Caki2 (cell line): Measurements from ENCODE around the gene SPRY4. TPM values are rescaled to one million over a fixed set of nuclear protein-coding genes. Genes with fewer than 3 reads are reported as not detected.

Experiments
- DNase-seq: peaks from one replicate; pipeline ENCODE4 v3.0.0-alpha.2; 2015; ENCODE audit warnings: low read depth
- in situ Hi-C: cut with HindIII; loops from 2 replicates; pipeline ENCODE4 v1.10.0; 2016; ENCODE audit warnings: low sequenced_read_pairs, low pct_unique_long_range_greater_than_20kb, mixed read lengths
- total RNA-seq: library from RNA; depleted of rRNA; stranded (reverse); fragments of >200 nt; shearing (Covaris generic); gene quantifications from 2 replicates; pipeline ENCODE4 v1.2.3, GENCODE V29; 2014; ENCODE audit warnings: low replicate concordance

SPRY4 gene
- total RNA-seq, 1 experiment from 2014 or later, result 0.20 TPM

DNA sequence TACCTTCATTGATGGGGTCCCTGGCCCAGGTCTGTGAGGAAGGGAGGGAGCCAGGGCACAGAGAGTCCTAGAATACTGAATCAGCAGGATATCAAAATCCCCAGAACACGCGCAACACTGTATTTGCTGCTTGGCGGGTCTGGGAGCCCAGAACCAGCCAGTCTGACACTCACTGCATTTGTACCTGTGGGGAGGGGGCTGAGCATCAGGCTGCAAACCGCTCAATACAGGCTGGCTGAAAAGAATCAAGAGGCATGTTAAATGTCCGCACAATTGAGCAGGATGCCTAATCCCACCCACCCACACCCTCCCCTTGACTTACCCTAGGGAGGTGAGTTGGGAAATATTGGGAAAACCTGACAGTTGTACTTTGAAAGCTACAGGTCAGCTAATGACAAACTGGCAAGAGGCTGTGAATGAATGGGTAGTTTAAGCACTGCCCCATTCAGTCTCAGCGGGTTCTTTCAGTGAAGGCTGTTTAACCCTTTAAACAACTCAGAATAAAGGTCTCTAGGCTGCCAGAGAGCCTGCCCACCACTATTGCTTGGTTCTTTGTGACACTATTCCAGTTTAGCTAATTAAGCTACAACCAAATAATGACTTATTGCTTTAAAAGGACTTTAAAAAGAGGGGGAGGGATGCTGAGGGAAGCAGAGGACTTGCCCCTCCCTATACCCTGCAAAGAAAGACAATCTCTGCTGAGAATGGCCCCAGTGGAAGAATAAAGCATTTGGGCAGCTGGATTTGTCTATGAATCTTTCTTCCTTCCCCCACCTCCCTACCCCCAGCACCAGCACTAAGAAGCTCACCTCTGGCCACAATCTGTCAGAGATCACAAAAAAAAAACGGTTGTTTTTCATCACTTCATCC is 5.0 kb downstream of the SPRY4 start:
- no peak for DNase-seq
- in situ Hi-C loops, result no loop called here

DNA sequence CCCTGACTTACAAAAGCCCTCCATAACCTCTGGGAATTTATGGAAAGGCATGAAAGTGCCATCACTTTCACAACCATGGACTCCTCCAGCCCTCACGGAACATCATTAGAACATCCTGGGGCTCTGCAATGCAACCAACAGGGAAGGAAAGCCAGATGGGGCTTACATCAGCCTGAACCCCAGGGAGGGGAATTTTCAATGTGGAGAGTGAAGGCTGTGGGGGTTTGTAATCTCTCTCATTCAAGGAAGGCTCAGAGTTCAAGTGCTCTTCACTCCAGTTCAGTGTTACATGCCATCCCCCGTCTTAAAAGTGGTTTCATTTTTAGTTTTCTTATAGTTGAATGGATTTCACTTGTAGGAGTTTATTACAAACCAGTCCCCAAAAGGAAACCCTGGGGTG is 5.7 kb downstream of the SPRY4 start:
- no peak for DNase-seq
- in situ Hi-C loops, result no loop called here

DNA sequence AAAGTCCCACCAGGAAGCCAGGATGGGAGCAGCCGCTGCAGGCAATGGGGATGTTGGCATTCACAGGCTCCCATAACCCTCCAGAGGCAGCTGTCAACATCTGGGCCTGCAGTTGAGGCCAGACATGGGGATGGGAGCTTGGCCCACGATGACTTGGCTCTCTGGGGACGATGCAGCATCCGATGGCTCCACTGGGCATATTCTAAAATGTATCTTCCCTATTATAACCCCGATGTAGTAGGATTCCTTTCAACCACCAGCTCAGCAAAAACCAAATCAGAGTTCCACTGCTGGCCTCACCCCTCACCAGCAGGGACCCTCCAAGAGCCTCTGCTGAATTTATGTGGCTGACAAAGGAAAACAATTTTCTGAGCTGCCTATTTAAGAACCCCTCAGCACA is 7.1 kb downstream of the SPRY4 start:
- in situ Hi-C loops, result no loop called here
- no peak for DNase-seq

- in situ Hi-C loops, result no loop called here
- no peak for DNase-seq
Observed at GRCh38 chr5:142317173-142317572, 7.6 kb downstream of the SPRY4 start.

DNA sequence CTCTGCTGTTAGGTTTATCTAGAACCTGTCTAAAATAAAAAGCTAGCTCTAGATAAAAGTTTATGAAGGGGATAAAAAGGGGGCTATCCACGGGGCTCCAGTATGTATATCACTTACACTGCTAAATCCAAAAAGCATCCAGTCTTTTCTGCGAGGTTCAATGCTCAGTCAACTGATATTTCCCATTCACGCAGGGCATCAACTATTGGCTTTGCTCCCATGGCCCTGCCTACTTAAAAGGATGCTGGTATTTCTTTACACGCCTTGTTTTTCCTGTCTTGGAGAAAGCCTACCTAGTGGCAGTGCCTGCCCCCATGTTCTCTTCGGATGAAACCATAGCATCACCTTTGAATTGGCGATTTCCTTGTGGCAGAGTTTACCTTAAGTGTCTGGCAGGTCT is 8.1 kb downstream of the SPRY4 start:
- DNase-seq, result no peak
- in situ Hi-C loops, result no loop called here

GRCh38 chr5:142316051-142316450 is 8.8 kb downstream of the SPRY4 start:
- no peak for DNase-seq
- in situ Hi-C loops, result no loop called here

DNA sequence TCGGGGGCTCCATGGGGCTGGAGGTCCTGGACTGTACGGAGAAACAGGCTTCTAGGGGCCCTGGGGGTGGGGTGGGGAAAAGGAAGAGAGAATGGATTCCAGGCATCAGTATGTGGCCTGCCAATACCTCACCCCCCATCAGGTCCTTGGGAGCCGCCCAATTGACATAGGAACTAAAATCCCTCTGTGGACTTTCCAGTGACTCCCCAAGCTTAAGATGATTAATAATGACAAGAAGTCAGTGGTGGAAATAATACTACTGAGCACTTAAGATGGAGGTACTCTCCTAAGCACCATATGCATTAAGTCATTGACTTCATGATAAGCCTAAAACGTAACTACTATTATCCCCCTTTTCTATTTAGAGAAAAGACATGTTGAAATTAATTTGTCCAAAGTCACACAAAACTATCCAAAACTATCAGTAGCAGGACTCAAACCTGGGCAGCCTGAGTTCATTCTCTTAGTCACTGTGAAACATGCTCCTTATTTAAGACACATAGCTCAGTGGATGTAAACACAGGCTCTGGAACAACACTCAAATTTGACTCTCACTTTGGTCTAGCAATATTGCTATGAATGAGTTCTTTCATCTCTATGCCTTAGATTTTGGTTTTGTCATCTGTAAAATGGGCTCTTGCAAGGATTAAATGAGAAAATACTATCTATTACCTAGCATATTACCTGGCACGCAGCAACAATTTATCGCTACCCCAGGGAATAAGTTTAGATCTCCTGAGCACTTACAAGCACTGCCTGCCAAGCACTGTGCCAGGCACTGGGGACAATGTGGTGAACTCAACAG is 9.5 kb downstream of the SPRY4 start:
- in situ Hi-C loops, result no loop called here

GRCh38 chr5:142314606-142315005 is 10.2 kb downstream of the SPRY4 start:
- DNase-seq, result no peak
- in situ Hi-C loops, result no loop called here

More for the DNA sequence above, 9.5 kb downstream of the SPRY4 start:
- DNase-seq, result no peak

GRCh38 chr5:142314109-142314508 is 10.7 kb downstream of the SPRY4 start:
- in situ Hi-C loops, result no loop called here
- no peak for DNase-seq

- in situ Hi-C loops, result no loop called here
- no peak for DNase-seq
Observed at GRCh38 chr5:142313682-142314081, 11.1 kb downstream of the SPRY4 start.

- no peak for DNase-seq
- in situ Hi-C loops, result no loop called here
Observed at GRCh38 chr5:142313275-142313674, 11.5 kb downstream of the SPRY4 start.

DNA sequence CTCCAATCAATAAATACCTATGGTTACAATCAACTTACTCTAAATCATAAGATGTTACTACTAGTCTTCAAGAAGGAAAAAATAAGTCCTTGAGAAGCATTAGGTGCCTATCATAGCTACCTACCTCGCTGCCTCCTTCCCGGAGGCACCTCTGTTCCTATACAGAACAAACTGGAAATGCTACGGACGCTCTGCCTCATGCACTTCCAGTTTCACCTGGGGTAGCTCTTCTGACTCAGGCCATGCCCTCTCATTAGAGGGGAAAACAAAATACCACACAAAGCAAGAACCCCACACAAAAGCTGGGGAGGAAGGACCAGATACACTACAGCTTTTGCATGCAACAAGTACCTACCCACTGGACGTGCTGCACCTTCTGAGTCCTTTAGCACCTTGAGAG is 12.4 kb downstream of the SPRY4 start:
- no peak for DNase-seq
- in situ Hi-C loops, result no loop called here

DNA sequence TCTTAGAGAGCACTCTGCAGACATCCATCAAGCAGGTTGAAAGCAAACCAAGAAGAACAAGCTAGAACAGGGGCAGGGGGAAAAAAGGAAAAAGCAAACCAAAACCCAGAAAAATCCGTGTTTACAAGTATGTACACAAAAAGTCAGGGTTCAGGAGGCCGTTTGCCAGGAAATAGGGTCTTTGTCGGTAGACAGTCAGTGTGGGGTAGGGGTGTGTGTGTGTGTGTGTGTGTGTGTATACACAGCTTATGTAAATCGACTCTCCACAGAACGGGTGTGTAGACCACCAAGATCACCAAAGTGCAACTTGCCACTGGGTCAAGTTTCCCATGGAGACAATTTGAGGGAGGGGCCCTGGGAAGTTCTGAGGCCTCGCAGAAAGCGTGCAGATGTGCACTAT is 13.1 kb downstream of the SPRY4 start:
- in situ Hi-C loops, result no loop called here
- no peak for DNase-seq

DNA sequence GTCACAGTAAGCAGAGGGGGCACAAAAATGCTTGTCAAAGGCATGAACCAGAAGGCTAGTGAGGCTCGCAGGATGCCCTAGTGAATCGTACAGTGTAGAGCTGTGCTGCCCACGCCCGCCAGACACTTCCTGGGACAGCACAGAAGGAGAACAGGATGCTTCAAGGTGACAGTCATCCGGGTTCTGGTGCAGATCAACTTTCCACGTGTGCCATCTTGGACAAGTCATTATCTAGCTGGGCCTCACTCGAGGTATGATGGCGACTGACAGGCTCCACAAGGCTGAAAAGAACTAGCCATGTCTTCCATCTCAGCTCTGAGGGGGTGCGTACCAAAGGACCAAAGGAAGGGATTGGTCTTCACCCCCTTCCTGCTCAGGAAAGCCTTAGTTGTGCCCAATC is 14.0 kb downstream of the SPRY4 start:
- DNase-seq, result no peak
- in situ Hi-C loops, result no loop called here

GRCh38 chr5:142309747-142310318 is 15.0 kb downstream of the SPRY4 start:
- in situ Hi-C loops, result no loop called here

DNA sequence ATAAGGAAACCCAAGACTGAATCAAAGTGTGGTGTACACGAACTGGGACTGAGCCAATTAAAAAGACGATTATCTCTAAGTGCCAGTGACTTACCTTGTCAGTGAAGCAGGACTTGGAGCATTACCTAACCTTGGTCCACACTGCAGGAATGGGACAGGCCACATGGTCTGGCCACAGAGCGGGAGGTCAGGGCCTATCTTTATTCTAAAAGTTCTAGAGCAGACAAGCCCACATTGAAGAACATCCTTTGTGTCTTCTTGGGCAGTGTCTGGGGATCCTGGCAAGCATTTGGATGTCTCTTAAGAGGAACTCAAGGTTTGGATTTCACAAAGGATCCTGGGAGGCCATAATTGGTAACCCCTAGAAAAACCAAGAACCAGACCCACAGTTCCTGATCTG is 16.5 kb downstream of the SPRY4 start:
- no peak for DNase-seq
- in situ Hi-C loops, result no loop called here

More at GRCh38 chr5:142309747-142310318, 15.0 kb downstream of the SPRY4 start:
- no peak for DNase-seq

- DNase-seq, result no peak
- in situ Hi-C loops, result no loop called here
Observed at GRCh38 chr5:142307146-142307890, 17.5 kb downstream of the SPRY4 start.

- in situ Hi-C loops, result no loop called here
- no peak for DNase-seq
Observed at GRCh38 chr5:142306077-142306502, 18.7 kb downstream of the SPRY4 start.
